ENCODE data around the gene CKM.
"Not testable (repeated sequence)": the region's sequence is repeated elsewhere in the genome, so short reads cannot be mapped to it uniquely, and the experiment has no call there.

CKM gene

DNA sequence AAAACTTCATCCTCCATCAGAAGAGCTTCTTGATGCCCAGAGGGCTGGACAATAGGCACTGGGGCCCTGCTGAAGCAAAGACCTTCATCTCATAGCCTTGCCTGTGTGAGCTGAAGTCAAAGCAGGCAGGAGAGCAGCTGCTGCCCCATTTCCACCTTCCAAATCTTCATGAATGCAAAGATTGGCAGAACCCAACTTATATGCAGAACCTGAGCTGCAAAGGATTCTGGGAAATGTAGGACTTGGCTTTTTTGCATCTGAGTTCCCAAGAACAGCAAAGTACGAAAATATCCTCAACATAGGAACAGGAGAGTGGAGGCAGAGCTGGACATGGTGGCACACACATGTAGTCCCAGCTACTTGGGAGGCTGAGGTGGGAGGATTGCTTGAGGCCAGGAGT, 30.8 kb downstream of the CKM start:
- DNase-seq (ENCODE audit: low read depth in 2 of 2): no peak

DNA sequence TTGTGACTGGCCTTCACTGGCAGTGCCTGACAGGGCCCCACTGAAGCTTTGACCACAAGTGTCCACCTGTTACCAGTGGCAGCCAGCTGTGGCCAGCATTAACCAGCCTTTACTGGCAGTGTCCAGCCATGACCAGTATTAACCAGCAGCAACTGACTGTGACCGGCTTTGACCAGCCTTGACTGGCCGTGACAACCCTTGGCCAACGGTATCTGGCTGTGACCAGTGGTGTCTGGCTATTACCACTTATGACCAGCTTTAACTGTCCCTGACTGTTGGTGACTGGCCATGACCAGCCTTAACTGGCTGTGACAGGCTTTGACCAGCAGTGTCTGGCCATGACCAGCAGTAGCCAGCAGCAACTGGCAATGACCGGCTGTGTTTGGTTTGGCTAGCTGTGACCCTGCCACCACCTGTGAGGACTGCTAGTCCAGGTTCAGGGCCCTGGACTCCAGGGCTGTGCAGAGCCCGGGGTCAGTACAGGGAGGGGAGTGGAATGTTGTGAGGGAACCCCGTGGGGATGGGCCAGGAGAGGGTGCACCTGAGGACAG, 32.2 kb downstream of the CKM start:
- no peak for DNase-seq (ENCODE audit: low read depth in 2 of 2)

GRCh38 chr19:45283443-45284033, 39.1 kb downstream of the CKM start:
- DNase-seq (ENCODE audit: low read depth in 2 of 2): no peak

DNA sequence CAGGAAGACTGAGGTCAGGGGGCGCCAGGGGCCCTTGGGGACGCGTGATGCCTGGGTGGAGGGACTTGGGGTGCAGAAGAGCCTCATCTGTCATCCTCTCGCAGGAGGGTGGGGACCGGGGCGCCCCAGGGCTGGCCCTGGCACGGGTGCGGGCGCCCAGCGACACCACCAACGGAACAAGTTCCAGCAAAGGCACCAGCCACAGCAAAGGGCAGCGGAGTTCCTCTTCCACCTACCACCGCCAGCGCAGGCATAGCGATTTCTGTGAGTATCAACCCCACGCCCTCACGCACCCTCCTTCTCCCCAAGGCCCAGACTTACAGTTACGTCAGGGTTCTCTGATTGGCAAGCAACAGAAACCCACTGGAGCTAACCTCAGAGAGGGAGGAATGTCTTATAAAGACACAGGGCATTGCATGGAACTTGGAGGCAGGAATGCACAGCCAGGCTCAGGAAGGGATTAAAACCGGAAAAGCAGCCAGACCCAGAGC, 42.2 kb downstream of the CKM start:
- DNase-seq (ENCODE audit: low read depth in 2 of 2): no peak

DNA sequence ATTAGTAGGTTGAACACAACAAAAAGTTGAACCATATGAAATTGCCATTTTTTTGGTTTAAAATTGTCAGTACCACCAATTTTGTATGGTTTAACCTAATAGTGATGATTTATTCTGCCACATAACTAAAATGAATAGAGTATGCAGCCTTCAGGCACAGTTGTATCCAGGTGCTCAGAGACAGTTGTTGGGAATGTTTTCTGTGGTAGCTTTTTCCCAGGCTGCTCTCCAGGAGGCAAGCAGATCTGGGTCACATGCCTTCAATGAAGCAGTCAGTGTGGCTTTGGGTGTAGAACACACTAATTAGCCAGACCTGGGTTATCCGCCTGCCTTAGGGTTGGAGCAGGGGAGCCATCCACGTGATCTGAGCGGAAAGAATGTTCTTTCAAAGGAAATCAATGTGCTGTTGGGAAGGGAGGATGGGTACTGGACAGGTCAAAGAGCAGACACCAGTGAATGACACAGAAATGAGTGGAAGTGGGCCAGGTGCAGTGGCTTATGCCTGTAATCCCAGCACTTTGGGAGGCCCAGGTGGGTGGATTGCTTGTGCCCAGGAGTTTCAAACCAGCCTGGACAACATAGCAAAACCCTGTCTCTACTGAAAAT, 43.0 kb downstream of the CKM start:
- DNase-seq (ENCODE audit: low read depth in 2 of 2): no peak

DNA sequence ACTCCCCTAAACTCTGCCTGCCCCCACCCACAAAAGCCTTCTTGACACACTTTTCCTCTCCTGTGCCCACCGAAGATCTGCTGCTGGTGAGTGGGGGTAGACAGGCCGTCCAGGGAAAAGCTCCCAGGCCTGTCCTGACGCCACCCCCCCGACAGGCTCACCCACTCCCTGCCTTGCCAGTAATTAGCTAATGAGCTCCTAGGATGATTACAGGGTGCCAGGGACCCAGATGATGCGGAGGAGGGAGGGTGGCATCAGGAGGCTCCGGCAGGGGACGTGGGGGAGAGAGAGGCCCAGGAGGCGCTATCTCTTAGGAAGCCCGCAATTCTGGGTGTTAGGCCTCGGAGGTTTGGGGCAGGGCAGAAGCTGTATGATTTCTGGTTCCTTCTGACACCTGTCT, 44.6 kb downstream of the CKM start:
- DNase-seq (ENCODE audit: low read depth in 2 of 2): no peak

DNA sequence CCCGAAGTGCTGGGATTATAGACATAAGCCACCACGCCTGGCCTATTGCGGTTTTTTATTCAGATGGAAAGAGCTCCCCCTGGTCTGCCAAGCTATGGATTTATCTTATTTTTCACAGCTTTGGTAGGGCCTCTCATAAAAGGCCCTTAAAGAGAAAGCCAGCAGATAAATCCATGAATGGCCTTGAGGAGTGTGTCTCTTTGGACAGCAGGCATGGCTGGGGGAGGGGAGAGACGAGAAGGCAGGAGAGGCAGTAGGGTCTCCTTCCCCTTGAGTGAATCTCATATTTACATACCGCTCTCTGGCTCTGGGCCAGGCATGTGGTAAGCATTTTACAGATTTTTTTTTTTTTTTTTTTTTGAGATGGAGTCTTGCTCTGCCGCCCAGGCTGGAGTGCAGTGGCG, 46.4 kb downstream of the CKM start:
- DNase-seq (ENCODE audit: low read depth in 2 of 2): no peak

GRCh38 chr19:45275370-45275971, 47.2 kb downstream of the CKM start:
- no peak for DNase-seq (ENCODE audit: low read depth in 2 of 2)

GRCh38 chr19:45273521-45273855, 49.2 kb downstream of the CKM start:
- no peak for DNase-seq (ENCODE audit: low read depth in 2 of 2)

DNA sequence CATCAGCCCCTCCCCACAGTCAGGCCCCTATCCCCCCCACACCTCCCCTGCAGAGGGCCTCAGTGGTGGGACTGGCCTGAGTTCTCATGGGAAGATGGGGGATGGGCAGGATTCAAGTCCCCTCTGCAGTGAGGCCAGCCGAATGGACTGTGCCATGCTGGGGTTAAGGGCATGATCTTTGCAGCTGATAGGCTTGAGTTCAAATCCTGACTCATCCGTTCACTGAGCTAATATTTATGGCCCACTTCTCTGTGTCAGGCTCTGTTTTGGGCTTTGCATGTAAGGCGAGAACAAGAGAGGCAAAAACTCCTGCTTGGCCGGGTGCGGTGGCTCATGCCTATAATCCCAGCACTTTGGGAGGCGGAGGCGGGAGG, 51.0 kb downstream of the CKM start:
- DNase-seq (ENCODE audit: low read depth in 2 of 2): no peak

DNA sequence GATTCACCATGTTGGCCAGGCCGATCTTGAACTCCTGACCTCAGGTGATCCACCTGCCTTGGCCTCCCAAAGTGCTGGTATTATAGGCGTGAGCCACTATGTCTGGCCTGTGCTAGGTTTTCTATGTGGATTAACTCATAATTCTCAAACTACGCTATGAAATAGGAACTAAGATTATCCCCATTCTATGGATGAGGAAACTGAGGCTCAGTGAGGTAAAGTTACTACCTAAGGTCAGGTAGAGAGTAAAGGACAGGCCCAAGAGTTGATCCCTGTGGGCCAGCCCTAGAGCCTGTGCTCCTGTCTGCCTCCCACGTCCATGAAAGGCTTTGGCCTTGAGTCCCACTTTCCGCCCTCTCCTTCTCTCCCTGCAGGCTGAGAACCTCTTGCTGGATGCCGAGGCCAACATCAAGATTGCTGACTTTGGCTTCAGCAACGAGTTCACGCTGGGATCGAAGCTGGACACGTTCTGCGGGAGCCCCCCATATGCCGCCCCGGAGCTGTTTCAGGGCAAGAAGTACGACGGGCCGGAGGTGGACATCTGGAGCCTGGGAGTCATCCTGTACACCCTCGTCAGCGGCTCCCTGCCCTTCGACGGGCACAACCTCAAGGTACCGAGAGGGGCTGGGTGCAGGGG, 51.5 kb downstream of the CKM start:
- DNase-seq (ENCODE audit: low read depth in 2 of 2): no peak

DNA sequence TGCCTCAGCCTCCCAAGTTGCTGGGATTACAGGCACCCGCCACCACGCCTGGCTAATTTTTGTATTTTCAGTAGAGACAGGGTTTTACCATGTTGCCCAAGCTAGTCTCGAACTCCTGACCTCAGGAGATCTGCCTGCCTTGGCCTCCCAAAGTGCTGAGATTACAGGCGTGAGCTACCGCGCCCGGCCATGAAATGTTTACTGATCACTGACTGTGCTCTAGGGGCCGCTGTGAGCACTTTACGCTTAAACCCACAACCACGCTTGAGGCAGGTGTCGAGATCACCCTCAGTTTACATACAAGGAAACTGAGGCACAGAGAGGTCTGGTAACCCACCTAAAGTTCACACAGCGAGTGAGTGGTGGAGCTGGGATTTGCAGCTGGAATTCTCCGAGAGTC, 52.7 kb downstream of the CKM start:
- not testable (repeated sequence) for DNase-seq (ENCODE audit: low read depth in 2 of 2)

DNA sequence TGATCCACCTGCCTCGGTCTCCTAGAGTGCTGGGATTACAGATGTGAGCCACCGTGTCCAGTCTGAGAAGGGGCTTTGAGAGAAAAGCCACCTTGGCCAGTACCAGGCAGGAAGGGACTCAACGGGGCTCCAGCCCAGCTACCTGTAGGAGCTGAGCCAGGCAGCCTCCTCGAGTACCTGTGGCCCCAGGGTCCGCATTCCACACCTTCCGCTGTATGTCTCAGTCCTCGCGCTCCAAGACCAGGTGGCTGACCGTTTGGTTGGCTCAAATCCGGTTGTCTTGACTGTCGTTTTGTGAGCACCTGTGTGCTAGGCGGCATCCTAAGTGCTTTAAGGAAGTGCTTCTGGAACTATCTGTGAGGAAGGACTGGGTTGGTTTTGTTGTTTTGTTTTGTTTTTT, 55.4 kb downstream of the CKM start:
- DNase-seq (ENCODE audit: low read depth in 2 of 2): no peak

DNA sequence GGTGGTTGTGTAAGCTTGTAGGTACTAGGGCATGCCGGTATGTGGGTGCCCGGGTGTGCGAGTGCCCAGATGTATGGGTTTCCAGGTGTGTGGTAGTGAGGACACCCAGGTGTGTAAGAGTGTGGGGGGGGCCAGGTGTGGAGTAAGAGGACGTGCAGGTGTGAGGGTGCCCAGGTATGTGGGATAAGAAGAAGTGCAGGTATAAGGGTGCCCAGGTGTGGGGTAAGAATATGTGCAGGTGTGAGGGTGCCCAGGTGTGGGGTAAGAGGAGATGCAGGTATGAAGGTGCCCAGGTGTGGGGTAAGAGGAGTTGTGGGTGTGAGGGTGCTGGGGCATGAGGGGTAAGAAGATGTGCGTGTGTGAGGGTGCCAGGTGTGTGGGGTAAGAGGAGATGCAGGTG, 57.3 kb downstream of the CKM start:
- DNase-seq (ENCODE audit: low read depth in 2 of 2): no peak

DNA sequence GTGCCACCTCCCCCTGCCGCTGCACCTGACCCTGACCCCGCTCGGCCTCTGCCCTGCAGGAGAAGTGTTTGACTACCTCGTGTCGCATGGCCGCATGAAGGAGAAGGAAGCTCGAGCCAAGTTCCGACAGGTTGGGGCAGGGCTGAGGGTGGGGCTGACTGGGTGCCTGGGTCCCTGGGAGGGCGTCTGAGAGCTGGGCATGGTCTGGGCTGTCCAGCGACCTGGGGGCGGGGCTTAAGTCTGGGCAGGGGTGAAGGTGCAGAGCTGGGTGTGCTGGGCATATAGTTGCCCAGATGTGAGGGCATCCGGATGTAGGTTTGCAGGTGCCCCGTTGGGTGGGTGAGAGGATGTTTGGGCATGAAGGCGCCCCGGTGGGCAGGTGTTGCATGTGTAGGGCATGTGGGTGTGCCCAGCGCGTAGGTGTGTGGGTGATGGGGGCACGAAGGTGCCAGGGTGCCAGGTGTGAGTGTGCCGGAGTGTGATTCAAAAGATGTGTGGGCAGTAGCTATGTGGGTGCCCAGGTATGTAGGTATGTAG, 57.8 kb downstream of the CKM start:
- no peak for DNase-seq (ENCODE audit: low read depth in 2 of 2)

GRCh38 chr19:45263013-45263412, 59.7 kb downstream of the CKM start:
- DNase-seq (ENCODE audit: low read depth in 2 of 2): no peak

- DNase-seq (ENCODE audit: low read depth in 2 of 2): no peak
Measured at GRCh38 chr19:45262570-45262969, 60.1 kb downstream of the CKM start.

DNA sequence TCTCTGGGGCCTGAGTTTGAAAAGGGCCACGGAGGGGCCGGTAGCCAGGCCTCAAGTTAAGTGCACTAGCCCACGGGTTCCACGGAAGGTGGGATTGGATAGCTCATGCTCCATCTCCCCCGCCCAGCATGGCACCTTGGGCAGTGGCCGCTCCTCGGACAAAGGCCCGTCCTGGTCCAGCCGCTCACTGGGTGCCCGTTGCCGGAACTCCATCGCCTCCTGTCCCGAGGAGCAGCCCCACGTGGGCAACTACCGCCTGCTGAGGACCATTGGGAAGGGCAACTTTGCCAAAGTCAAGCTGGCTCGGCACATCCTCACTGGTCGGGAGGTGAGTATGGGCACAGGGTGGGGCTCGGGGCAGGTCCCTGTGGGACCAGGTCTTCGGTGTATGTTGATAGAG, 63.8 kb downstream of the CKM start:
- DNase-seq (ENCODE audit: low read depth in 2 of 2): no peak

DNA sequence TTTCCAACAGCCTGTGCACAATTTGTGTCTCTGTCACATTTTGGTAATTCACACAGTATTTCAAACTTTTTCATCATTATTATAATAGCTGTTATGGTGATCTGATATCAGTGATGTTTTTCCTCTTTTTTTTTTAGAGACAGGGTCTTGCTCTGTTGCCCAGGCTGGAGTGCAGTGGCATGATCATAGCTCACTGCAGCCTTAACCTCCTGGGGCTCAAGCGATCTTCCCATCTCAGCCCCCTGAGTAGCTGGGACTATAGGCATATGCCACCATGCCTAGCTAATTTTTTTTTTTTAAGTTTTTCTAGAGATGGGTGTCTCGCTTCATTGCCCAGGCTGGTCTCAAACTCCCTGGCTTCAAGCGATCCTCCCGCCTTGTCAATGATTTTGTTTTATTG, 65.8 kb downstream of the CKM start:
- no peak for DNase-seq (ENCODE audit: low read depth in 2 of 2)
